DMS153 treated with DMSO at 0.1 percent for 48 hours (cell line): ENCODE results near the gene ACTR3C.

Experiments
- DNase-seq: peaks from one replicate; lab custom pipeline; 2025; ENCODE audit not compliant: unreplicated experiment; lab: John Stamatoyannopoulos, UW

ACTR3C gene

DNA sequence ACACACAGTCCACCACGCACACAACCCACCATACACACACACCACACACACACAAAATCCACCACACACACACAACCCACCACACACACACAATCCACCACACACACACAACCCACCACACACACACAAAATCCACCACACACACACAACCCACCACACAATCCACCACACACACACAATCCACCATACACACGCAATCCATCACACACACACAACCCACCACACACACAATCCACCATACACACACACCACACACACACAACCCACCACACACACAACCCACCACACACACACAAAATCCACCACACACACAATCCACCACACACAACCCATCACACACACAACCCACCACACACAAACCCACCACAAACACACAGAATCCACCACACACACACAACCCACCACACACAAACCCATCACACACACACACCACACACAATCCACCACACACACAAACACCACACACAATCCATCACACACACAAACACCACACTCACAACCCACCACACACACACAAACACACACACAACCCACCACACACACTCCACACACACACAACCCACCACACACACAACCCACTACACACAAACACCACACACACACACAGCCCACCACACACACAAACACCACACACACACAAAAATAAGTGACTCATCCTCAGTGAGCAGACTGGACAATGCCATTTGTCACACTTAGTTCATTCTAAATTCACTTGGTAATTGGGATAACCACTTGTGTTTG, 36.4 kb upstream of the ACTR3C start:
- no peak for DNase-seq

DNA sequence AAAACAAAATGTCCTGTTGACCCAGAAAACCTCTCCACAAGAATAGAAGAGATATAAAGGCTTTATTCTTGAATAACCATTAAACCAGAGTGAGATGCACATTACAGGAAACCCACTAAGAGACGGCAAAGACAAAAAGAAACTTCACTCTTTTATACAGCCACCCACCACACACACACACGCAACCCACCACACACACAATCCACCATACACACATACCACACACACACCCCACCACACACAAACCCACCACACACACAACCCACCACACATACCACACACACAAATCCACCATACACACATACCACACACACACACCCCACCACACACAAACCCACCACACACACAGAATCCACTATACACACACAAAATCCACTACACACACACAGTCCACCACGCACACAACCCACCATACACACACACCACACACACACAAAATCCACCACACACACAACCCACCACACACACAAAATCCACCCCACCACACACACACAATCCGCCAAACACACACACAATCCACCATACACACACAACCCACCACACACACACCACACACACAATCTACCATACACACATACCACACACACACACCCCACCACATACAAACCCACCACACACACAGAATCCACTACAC, 35.8 kb upstream of the ACTR3C start:
- DNase-seq, result no peak

DNA sequence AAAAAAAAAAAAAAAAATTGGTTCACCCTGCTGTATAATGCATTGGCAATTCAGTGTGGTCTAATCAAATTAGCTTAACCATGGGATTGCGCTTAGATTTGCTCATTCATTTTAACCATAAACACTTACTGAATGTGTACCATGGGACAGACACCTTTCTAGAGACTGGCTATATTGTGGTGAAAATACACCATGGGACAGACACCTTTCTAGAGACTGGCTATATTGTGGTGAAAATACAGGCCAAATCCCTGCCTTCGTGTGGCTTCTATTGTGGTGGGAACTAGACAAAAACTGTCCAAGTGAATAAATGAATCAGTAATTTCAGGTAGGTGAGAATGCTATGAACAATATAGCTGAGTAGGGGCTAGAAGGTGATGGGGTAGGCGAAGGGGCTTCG, 35.1 kb upstream of the ACTR3C start:
- DNase-seq, result no peak

DNA sequence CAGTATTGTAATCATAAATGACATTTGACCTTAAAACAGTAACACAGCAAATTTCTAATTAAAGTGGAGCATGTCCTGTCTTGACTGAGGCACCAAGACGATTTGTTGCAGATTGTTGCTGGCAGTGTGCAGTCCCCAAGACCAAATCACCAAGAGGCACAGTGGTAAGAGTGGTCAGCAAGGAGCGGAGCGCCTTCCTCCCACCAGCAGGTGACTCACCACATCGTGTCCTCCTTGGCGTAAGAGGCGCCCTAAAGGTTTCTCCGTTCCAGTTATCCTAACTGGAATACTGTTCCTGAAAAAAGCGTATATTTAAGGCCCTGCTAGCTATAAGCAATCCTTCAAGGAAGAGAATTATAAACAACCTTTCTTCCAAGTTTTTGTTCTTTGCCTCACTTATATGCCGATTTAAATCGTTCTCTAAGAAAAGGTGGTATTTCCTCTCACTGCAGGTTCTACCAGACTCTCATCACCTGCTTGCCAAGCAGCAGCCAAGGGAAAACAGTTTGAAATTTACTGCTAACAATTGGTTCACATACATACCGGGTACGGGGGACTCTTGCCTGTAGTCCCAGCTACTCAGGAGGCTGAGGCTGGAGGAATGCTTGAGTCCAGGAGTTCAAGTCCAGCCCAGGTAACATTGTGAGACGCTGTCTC, 34.6 kb upstream of the ACTR3C start:
- no peak for DNase-seq

DNA sequence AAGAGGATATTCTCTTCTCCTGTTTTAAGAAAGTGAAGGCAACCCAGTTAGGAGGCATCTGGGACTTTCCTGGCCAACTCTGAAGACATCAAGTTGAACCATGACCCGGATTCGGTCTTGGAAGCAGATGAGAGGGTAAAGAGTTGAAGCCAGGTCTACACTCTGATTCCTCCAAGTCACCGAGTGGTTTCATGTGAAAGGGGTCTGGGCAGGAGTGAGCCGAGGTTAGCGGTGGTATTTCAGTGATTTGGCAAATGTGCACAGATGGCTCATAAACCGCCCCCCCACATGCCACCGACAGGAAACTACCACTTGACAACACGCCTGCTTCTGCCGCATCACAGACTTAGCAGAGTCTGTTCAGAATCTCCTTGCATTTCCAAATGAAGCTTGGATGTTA, 33.9 kb upstream of the ACTR3C start:
- DNase-seq, result peak; percentile 35

DNA sequence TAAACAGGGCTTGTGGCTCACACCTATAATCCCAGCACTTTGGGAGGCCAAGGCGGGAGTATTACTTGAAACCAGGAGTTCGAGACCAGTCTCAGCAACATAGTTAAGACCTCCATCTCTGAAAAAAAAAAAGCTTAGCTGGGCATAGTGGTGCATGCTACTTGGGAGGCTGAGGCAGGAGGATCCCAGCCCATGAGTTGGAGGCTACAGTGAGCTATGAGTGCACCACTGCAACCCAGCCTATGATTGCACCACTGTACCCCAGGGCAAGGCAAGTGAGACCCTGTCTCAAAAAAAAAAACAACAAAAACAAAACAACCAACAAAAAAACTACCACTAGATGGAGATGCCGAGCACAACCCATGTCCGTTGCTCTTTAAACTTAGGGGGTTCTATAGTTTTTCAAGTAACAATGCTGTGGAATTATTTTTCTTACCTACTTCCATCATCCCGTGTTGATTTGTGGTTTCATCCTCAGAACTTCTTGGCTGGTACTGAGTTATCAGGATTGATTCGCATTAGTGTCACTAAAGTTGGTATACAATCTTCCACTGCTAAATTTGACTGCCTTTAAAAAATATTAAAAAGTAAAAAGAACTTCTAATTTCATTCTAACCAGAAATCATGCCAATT, 33.0 kb upstream of the ACTR3C start:
- peak; percentile 36 for DNase-seq

DNA sequence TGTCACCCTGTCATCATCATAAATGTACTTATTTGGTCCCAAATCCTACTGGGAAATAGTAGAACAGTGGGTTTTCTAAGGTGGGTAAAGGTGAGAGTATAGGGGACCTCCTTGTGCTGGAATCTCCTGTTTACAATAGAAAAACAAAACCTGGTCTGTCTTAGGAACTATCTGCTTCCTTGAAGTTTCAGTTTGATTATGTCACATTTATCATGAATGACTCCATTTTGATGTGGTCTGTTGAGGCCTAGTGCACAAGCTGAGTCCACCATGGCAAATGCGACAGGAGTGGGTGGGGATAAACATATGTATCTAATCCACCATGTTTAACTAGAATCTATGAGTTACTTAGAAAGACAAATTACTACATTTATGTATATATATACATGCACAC, 32.3 kb upstream of the ACTR3C start:
- DNase-seq, result no peak

DNA sequence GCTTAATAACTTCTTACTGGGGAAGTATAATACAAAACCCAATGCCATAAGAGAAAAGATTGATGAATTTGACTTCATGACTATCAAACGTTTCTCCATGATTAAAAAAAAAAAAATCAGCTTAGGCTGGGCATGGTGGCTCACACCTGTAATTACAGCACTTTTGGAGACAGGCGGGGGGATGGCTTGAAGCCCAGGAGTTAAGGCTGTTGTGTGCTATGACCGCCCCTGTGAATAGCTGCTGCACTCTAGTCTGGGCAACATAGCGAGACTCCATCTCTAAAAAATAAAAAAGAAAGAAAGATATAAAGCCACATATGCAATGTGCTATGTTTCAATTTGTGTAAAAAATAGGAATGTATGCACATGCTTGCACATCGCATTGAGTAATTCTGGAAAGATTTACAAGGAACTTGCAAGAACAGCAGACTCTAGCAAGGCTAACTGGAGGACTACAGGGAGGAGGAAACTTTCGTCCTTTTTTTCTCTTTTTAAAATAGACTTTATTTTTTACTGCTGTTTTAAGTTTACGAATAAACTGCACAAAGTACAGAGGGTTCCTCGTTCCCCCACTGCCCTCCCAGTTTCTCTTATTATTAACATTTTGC, 28.3 kb upstream of the ACTR3C start:
- DNase-seq, result no peak

DNA sequence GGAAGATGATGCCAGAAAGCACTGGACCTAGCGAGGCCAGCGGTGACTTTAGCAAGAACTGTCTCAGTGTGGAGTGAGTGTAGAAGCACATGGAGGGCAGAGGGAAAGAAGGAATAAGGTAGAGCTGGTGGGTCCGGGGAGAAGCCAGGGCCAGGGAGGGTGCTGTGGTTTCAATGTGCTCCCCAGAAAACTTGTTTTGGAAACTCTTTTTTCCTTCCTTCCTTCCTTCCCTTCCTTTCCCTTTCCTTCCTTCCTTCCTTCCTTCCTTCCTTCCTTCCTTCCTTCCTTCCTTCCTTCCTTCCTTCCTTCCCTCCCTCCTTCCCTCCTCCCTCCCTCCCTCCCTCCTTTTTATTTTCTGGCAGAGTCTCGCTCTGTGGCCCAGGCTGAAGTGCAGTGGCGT, 23.6 kb upstream of the ACTR3C start:
- no peak for DNase-seq

DNA sequence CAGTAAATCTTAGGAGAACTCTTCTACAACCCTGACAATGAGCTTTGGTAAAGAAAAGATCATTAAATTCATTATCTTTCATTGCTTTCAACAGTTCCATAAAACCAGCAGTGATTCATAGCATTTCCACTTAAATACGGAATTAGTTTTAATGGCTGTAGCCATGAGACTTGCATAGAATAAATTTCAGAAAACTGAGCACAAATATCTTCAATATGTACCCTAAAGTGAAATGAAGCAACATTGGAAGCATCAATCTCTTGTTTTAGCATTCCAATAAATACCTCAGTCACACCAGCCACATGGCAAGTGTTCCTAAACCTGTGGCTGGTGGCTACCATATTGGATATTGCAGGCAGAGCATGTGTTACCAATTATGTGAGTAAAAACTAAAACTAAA, 21.7 kb upstream of the ACTR3C start:
- DNase-seq, result no peak

DNA sequence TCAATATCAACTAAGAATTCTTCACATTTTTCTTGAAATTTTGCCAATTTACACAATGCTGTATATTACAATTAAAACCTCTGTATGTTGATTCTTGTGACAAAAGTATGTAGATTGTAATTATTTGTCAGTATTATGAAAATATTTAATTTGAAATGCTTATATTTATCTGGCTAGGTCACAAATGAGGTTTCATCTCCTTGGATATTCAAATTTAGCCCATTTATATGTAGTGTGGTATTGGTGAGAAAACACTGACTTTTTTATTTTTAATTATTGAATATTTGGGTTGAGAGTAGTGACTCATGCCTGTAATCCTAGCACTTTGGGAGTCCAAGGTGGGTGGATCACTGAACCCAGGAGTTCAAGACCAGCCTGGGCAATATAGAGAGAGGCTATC, 21.0 kb upstream of the ACTR3C start:
- no peak for DNase-seq

DNA sequence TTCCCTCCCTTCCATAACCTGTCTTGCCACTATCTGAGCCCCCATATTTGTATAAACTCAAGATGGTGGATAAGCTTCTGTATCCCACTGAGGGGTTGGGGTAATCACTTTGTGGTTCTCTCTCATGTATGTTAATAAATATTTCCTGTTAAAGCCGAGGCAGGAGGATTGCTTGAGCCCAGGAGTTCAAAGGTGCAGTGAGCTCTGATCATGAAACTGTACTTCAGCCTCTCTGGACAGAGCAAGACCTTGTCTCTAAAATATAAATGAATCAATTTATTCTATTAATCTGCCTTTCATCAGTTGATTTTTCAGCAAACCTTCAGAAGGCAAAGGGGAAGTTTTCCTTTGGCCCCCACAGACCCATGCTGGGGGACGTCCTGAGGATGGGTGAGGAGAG, 19.9 kb upstream of the ACTR3C start:
- no peak for DNase-seq

DNA sequence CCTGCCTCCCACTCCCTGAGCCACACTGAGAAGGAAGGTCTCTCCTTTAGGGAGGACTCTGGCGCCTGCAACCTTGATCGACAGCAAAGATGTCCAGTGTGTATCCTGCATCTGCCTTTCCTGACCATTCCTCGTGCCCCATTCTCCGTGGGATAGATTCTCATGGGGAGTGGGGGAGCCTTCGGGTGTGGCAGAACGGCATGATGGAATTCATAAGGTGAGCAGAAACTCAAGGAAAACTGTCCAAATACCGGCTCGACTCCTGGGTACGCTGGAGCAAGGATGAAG, 18.7 kb upstream of the ACTR3C start:
- no peak for DNase-seq

DNA sequence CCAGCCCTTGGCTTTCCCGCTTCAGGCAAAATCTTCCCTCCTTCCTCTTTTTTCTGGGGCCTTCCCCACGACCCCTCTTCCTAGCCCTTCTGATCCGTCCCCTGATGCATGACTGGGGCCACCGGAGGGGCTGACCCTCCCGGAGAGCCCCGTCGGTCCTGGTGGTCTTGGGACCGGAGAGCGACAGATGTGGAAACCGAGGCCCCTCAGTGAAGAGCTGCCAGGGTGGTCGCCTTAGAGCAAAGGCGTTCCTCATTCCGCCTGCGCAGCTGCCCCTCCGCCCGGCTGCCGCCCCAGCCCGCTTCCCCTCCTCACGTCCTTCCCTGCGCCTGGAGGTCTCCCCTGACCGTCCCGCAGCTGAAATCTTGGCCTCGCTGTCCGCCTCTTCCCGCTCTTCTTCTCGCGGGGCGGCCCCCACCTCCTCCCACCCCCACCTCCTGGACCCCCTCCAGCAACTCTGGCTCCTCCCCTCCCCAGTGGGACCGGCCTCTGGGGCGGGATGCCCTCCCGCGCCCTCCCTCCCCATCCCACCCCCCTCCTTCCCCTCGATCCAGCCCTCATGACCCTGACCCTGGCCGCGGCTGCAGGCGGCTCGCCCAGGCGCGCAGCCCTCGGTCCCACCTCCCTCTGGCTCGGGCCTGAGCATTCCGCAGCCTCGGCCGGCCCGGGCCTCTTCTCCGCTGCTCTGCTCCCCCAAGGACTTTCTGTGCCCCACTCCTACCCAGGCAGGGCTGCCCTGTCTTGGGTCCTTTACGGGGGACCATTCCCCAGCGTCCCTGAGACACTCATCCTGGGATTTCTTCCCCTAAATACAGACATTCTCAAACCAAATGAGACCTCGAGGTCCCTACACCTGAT, 18.1 kb upstream of the ACTR3C start, which contains the start of gene RARRES2:
Gene RARRES2 (minus strand): TSS at position 367 of the 858 bp plus-strand sequence. CDS start 1,020 bp downstream, outside the sequence.
- DNase-seq, result no peak

DNA sequence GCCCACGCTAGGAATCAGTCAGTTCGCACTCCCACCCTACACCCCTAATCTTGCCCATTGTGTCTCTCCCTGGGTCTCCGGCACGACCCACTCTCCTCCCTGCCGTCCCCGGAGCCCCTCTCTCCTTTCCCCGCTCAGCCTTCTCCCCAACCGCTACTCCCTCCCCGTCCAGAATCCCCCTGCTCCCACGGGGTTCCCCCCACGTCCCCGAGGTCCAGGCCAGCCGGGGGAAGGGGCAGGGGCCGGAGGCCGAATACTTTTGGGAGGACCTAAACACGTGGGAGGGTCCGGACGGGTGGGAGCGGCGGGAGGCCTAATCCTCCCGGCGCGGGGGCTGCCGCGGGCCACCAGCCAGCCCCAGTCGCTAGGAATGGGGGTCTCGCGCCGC, 17.5 kb upstream of the ACTR3C start:
- no peak for DNase-seq

DNA sequence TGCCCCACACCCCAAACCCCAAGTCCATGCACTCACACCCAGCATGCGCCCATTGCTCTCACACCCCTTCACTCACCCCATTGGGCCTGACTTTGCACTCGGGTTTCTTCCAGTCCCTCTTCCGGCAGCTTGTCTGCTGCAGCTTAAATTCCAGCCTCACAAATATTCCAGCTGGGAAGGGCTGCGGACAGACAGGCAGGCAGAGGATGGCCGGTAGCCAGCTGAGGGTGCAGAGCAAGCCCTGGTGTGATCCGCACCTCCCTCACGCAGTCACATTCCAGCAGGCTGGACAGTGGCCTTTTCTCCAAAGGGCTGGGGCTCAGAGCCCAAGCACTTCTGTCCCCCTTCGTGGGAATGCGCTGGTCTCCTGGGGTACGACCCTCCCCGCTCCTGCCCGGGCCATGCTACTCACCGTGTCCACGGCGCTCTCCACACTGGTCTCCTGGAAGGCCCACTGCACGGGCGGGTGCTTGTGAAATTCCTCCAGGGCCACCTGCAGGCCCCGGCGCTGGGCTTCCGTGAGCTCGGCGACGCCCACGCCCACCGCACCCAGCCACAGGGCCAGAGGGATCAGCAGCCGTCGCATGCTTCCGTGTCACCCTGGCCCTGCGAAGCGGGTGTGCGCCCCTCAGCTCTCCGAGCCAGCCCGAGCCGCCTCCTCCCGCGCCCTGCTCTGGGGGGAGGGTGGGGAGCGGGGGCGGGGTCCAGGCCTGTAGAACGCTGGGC, 16.8 kb upstream of the ACTR3C start:
- DNase-seq, result no peak

DNA sequence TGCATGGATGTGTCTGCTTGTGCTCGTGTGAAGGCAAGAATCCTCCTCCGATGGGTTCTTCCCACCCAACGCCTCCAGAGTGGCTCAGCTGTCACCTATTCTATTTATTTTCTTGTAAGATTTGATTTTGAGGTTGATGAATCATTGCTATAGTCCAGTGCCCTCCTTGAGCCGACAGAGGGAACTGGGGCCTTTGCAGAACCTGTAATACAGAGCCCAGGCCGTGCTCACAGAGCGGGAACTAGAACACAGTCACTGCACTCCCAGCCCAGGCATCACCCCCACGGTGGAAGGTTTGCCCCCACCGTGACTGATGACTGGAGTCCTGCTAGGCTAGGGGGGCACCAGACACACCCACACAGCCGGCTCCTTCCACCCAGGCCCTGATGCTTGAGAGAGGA, 16.1 kb upstream of the ACTR3C start:
- no peak for DNase-seq

DNA sequence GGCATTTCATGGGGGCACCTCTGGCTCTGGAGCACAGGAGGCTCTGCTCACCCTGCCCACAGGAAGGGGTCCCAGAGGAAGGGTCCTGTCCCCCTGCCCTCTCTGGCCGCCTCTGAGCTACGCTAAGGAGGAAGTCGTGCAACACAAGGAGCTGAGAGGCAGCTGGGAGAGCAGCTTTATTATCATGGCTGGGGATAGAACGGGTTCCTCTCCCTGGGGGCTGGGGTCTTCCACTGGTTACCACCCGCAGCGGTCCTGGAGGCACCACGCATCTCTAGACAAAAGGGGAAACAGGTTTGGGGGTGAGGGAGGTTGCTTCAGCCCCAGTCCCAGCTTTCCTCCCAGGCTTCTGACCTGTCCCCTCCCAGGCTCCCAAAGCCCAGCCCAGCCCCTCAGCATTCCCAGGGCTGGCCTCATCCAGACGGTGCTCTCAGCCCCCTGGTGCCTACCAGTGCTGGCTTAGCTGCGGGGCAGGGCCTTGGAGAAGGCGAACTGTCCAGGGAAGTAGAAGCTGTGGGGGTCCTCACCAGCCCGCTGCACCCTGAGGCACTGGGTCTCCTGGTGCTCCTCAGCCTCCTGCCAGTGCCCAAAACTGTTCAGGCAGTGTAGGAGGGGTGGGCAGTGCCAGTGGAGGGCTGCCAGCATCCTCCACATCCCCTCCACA, 15.0 kb upstream of the ACTR3C start:
- no peak for DNase-seq

DNA sequence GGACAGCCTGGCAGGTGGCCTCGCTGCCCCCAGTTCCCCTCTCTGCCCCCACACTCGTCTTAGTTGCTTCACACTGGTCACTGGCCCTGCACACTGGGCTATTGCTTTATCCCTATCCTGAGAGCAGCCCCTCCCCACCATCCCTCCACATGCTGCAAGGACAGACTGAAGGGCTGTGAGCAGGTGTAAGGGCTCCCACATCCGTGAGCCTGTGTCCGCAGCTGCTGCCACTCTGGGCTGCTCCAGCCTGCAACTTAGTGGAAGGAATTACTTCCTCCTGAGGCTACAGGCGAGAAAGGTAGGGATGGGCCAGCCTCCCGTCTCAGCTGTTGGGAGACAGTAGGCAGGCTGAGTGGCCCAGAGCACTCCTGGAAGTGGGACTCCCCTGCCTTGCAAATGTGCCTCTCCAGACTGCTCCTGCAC, 14.3 kb upstream of the ACTR3C start:
- DNase-seq, result no peak

DNA sequence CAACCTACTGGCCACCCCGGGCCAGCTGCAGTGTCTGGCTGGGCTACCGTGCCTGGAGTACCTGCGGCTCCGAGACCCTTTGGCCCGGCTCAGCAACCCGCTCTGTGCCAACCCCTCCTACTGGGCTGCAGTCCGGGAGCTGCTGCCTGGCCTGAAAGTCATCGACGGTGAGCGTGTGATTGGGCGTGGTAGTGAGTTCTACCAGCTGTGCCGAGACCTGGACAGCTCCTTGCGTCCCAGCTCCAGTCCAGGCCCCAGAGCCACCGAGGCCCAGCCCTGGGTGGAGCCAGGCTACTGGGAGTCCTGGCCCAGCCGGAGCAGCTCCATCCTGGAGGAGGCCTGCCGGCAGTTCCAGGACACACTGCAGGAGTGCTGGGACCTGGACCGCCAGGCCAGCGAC, 13.8 kb upstream of the ACTR3C start:
- no peak for DNase-seq
